ENCODE results near the gene DMWD. TPM values are rescaled to one million over a fixed set of nuclear protein-coding genes. Genes with fewer than 3 reads are reported as not detected.

Gene DMWD
- total and polyA plus RNA-seq, 2 donors (not counting 1 experiment from before 2014, with no cell fraction given): 25.1 to 86.4 TPM

- peaks cover 24% of the 10 kb centered on the region for H3K4me1 Mint-ChIP-seq
- 98% methylated on average over 27 of the region's 28 CpGs for WGBS (ENCODE audit: insufficient coverage)
- ATAC-seq (ENCODE audit: low read depth) (no peak), DNase-seq (no peak)
- H3K27ac Mint-ChIP-seq: no peak overlapping the region
- TF ChIP-seq EZH2 (IDR thresholded peaks at IDR 0.05; ENCODE audit: borderline replicate concordance, insufficient read depth, low read depth, low read length, poor library complexity, severe bottlenecking) (no peak), CTCF (IDR thresholded peaks at IDR 0.05) (no peak)
- intact Hi-C loops (cut with micrococcal nuclease): no loop called here
- Histone ChIP-seq H3K4me3 (ENCODE audit: control extremely low read depth in 1 of 5, extremely low read depth in 1 of 5, insufficient read depth in 1 of 5, low read depth in 2 of 5, low read length in 4 of 5) (no peak overlapping the region), H3K79me2 (ENCODE audit: control insufficient read depth, insufficient read depth, low read length) (no peaks in the 10 kb centered on the region), H3K36me3 (replicated peaks in 1 of 2; ENCODE audit: control extremely low read depth in 1 of 2, control insufficient read depth in 1 of 2, extremely low read depth in 1 of 2, insufficient read depth in 2 of 2, low read length in 1 of 2) (peaks cover 0 to 11% of the 10 kb centered on the region in 2 experiments), H2AFZ (ENCODE audit: insufficient read depth, low read depth, low read length, poor library complexity, severe bottlenecking) (no peak overlapping the region), H3K27me3 (replicated peaks in 1 of 4; ENCODE audit: control extremely low read depth in 1 of 4, control insufficient read depth in 3 of 4, insufficient read depth in 4 of 4, low read length in 3 of 4) (peaks cover 0 to 23% (median 2%) of the 10 kb centered on the region in 4 experiments), H3K4me2 (replicated peaks; ENCODE audit: low read depth, low read length, poor library complexity, severe bottlenecking) (peak overlapping the region; percentile 92), H3K9me3 (ENCODE audit: control extremely low read depth in 1 of 3, control insufficient read depth in 2 of 3, insufficient read depth in 1 of 3, low read length in 2 of 3) (peaks cover 0 to 4% (median 0%) of the 10 kb centered on the region in 3 donors), H3K27ac (ENCODE audit: low read length in 2 of 2) (no peak overlapping the region), H3K4me1 (ENCODE audit: control insufficient read depth in 2 of 2, insufficient read depth in 2 of 2, low read length in 2 of 2) (peaks cover 17 to 22% of the 10 kb centered on the region in 2 donors), H3K9ac (ENCODE audit: low read length) (no peak overlapping the region), H4K20me1 (ENCODE audit: control insufficient read depth, insufficient read depth, low read length, poor library complexity, severe bottlenecking) (peaks cover 54% of the 10 kb centered on the region)
- peaks cover 10% of the 10 kb centered on the region for H3K27me3 Mint-ChIP-seq
- H3K4me3 Mint-ChIP-seq: no peak overlapping the region
- no peaks in the 10 kb centered on the region for H3K9me3 Mint-ChIP-seq (ENCODE audit: insufficient read depth)
- POLR2A ChIA-PET: no interaction called here
- CTCF ChIA-PET: no interaction called here
Observed at GRCh38 chr19:45778010-45778661, 14.5 kb downstream of the DMWD start.

GRCh38 chr19:45777395-45777961, 15.2 kb downstream of the DMWD start:
- peaks cover 24% of the 10 kb centered on the region for H3K4me1 Mint-ChIP-seq
- intact Hi-C loops (cut with micrococcal nuclease): no loop called here
- no peak overlapping the region for H3K4me3 Mint-ChIP-seq

More at GRCh38 chr19:45777395-45777961, 15.2 kb downstream of the DMWD start:
- H3K9me3 Mint-ChIP-seq (ENCODE audit: insufficient read depth): no peaks in the 10 kb centered on the region
- ChIA-PET POLR2A (no interaction called here), CTCF (interaction anchor here (1.2 kb wide), 1 partner anchor 39 kb away, joined by 5 read pairs; no protein-coding TSS in a partner anchor)
- H4K20me1 ChIP-seq (ENCODE audit: control insufficient read depth, insufficient read depth, low read length, poor library complexity, severe bottlenecking): peaks cover 52% of the 10 kb centered on the region
- no peak for ATAC-seq (ENCODE audit: low read depth)
- no peak overlapping the region for H2AFZ ChIP-seq (ENCODE audit: insufficient read depth, low read depth, low read length, poor library complexity, severe bottlenecking)
- H3K27me3 ChIP-seq (replicated peaks in 1 of 4; ENCODE audit: control extremely low read depth in 1 of 4, control insufficient read depth in 3 of 4, insufficient read depth in 4 of 4, low read length in 3 of 4): peaks cover 0 to 23% (median 2%) of the 10 kb centered on the region in 4 experiments
- no peaks in the 10 kb centered on the region for H3K79me2 ChIP-seq (ENCODE audit: control insufficient read depth, insufficient read depth, low read length)
- no peak for TF ChIP-seq CTCF (IDR thresholded peaks at IDR 0.05)
- no peak for TF ChIP-seq EZH2 (IDR thresholded peaks at IDR 0.05; ENCODE audit: borderline replicate concordance, insufficient read depth, low read depth, low read length, poor library complexity, severe bottlenecking)
- no peak for DNase-seq
- H3K36me3 ChIP-seq (replicated peaks in 1 of 2; ENCODE audit: control extremely low read depth in 1 of 2, control insufficient read depth in 1 of 2, extremely low read depth in 1 of 2, insufficient read depth in 2 of 2, low read length in 1 of 2): peaks cover 0 to 11% of the 10 kb centered on the region in 2 experiments
- no peak overlapping the region for H3K4me3 ChIP-seq (ENCODE audit: control extremely low read depth in 1 of 5, extremely low read depth in 1 of 5, insufficient read depth in 1 of 5, low read depth in 2 of 5, low read length in 4 of 5)
- H3K4me1 ChIP-seq (ENCODE audit: control insufficient read depth in 2 of 2, insufficient read depth in 2 of 2, low read length in 2 of 2): peaks cover 17 to 25% of the 10 kb centered on the region in 2 donors
- H3K27ac ChIP-seq (ENCODE audit: low read length in 2 of 2): no peak overlapping the region
- H3K27ac Mint-ChIP-seq: no peak overlapping the region
- peaks cover 10% of the 10 kb centered on the region for H3K27me3 Mint-ChIP-seq
- H3K9ac ChIP-seq (ENCODE audit: low read length): no peak overlapping the region
- no peak overlapping the region for H3K4me2 ChIP-seq (replicated peaks; ENCODE audit: low read depth, low read length, poor library complexity, severe bottlenecking)
- peaks cover 0 to 4% (median 0%) of the 10 kb centered on the region in 3 donors for H3K9me3 ChIP-seq (ENCODE audit: control extremely low read depth in 1 of 3, control insufficient read depth in 2 of 3, insufficient read depth in 1 of 3, low read length in 2 of 3)
- WGBS (ENCODE audit: insufficient coverage): 98% methylated on average over 34 of the region's 34 CpGs
